Effector memory CD8-positive, alpha-beta T cell (primary cell): ENCODE measurements around the gene FARSB.
"Not testable (repeated sequence)": the region's sequence is repeated elsewhere in the genome, so short reads cannot be mapped to it uniquely, and the experiment has no call there.

Source experiments
- ATAC-seq: fragments of 150-1000 bp; cut with Tn5 transposase; replicated peaks from 2 replicates; pipeline ENCODE4 v1.10.0; 2021; ENCODE audit warnings: mild to moderate bottlenecking, moderate library complexity
- DNase-seq, 3 experiments: peaks; one replicate each; pipeline ENCODE4 v3.0.0; 2021
- H3K27ac Mint-ChIP-seq, 2 donors: one replicate each; pipeline ENCODE4 v1.8.0; 2022; ENCODE audit warnings: mild to moderate bottlenecking in 2 of 2, mixed read lengths in 2 of 2, moderate library complexity in 2 of 2
- H3K27me3 Mint-ChIP-seq, 2 donors: one replicate each; pipeline ENCODE4 v1.8.0; 2022; ENCODE audit warnings: mixed read lengths in 2 of 2
- H3K36me3 Mint-ChIP-seq: one replicate; pipeline ENCODE4 v1.8.0; 2022; ENCODE audit warnings: mild to moderate bottlenecking, moderate library complexity, mixed read lengths; ENCODE audit not compliant: insufficient read depth
- H3K4me1 Mint-ChIP-seq, 2 donors: one replicate each; pipeline ENCODE4 v1.8.0; 2022; ENCODE audit warnings: low read depth in 2 of 2, mixed read lengths in 2 of 2
- H3K4me3 Mint-ChIP-seq, 2 donors: one replicate each; pipeline ENCODE4 v1.8.0; 2022; ENCODE audit warnings: mild to moderate bottlenecking in 2 of 2, mixed read lengths in 2 of 2, moderate library complexity in 2 of 2
- H3K9me3 Mint-ChIP-seq, 2 donors: one replicate each; pipeline ENCODE4 v1.8.0; 2022; ENCODE audit warnings: mixed read lengths in 2 of 2
- total RNA-seq, 9 experiments: gene quantifications; one replicate each; lab custom pipeline; 2026; lab: John Stamatoyannopoulos, UW

FARSB gene
- 19.5 to 105 (median 44.0) reads per million in 9 experiments for total RNA-seq

DNA sequence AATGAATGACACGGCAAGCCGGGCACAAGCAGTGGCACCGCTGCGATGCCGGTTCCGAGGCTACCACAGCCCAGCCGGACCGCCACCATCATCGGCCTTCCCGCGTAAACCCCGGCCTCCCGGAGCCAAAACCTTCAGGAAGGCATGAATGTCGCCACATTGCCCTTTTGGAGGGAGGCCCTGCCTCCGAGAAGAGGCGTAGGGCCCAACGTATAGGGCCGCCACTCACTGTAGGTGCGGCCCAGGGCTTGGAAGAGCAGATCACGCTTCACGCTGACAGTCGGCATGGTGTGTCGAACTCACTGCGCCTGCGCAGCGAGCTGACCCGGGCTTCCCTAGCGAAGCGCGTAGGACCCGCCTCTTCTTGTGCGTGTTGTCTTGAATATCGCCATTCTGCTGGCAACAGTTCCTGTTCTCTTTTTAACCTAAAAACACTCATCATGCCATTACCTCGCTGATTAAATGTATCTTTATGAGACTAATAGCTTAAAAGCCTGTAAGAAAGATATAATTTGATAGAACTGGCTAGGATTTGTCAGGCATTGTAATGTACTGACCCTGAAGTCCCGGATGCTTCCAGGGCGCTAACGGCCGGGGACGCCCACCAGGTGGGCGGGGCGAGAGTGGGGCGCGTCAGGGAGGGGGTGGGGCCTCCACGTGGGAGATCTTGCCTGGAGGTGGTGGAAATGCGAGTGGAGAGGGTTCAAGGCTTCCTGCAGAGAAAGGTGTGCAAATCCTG, at the start of gene FARSB:
FARSB (minus strand) TSS at position 306 of the 739 bp plus-strand sequence; CDS start at position 287, 19 bp downstream.
- peak; percentile 89 to 91 (median 90) for DNase-seq
- H3K4me1 Mint-ChIP-seq, result peaks cover 29 to 34% of the 10 kb centered on the region in 2 donors
- no peaks in the 10 kb centered on the region for H3K9me3 Mint-ChIP-seq
- ATAC-seq, result peak; percentile 91
- peak within 1 kb of the TSS; percentile 98 to 100 for H3K4me3 Mint-ChIP-seq
- H3K36me3 Mint-ChIP-seq, result peaks cover 17% of the 10 kb centered on the region
- H3K27me3 Mint-ChIP-seq, result no peaks in the 10 kb centered on the region
- peak within 1 kb of the TSS; percentile 99 for H3K27ac Mint-ChIP-seq

DNA sequence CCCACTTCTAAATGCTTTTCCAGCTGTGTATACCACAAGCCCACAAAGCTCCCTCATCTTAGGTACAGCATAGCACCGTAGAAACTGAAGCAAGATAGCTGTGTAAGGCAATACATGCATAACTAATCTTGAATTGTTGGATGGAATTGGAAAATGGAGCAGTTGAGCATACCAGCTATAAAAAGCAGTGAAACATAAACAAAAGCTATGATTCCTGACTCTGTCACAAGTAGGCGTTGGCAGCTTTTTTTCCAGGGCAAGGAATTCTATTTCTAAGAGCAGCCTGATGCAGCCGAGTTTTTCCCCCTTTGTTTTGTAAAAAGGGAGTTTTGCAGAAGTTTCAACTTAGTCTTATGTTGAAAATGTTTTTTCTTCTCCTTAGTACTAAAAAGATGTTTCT, 48.0 kb upstream of the FARSB start:
- Mint-ChIP-seq H3K27ac (no peak overlapping the region), H3K4me1 (peaks cover 13 to 17% of the 10 kb centered on the region in 2 donors), H3K27me3 (peaks cover 46 to 83% of the 10 kb centered on the region in 2 donors), H3K4me3 (no peak overlapping the region), H3K9me3 (no peaks in the 10 kb centered on the region), H3K36me3 (no peaks in the 10 kb centered on the region)
- no peak for DNase-seq
- ATAC-seq, result no peak

- Mint-ChIP-seq H3K4me1 (peaks cover 11 to 17% of the 10 kb centered on the region in 2 donors), H3K36me3 (no peaks in the 10 kb centered on the region), H3K4me3 (no peak overlapping the region), H3K27me3 (peaks cover 44 to 86% of the 10 kb centered on the region in 2 donors), H3K27ac (no peak overlapping the region), H3K9me3 (no peaks in the 10 kb centered on the region)
- DNase-seq (no peak), ATAC-seq (no peak)
Measured at GRCh38 chr2:222703091-222703490, 47.2 kb upstream of the FARSB start.

DNA sequence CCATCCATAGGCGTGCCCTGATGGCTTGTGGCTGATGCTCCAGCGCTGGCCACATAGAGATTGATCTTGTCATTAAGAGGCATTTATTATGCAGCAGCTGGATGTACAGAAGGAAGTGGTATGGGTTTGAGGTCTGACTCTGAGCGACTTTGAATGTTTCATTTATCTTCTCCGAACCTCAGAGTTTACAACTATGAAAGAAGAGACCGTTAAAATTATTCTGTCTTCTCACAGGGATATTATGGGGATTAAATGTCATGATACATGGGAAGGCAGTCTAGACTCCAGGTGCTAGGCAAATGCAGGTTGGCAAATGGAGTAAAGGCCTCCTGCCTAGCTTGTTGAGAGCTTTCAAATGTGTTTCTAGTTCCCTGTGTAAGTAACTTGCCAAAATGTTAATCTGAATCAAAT, 45.8 kb upstream of the FARSB start:
- Mint-ChIP-seq H3K27ac (no peak overlapping the region), H3K36me3 (no peaks in the 10 kb centered on the region), H3K4me3 (peak overlapping the region; percentile 17 to 24), H3K27me3 (peaks cover 32 to 80% of the 10 kb centered on the region in 2 donors), H3K4me1 (peaks cover 11 to 13% of the 10 kb centered on the region in 2 donors), H3K9me3 (no peaks in the 10 kb centered on the region)
- ATAC-seq, result peak; percentile 82
- peak in 1 of 3 experiments; percentile 0 for DNase-seq

- peak overlapping the region; percentile 17 to 24 for H3K4me3 Mint-ChIP-seq
- DNase-seq (no peak), ATAC-seq (no peak)
- H3K9me3 Mint-ChIP-seq, result no peaks in the 10 kb centered on the region
- peaks cover 32 to 80% of the 10 kb centered on the region in 2 donors for H3K27me3 Mint-ChIP-seq
- no peaks in the 10 kb centered on the region for H3K36me3 Mint-ChIP-seq
- H3K4me1 Mint-ChIP-seq, result peaks cover 11 to 13% of the 10 kb centered on the region in 2 donors
- no peak overlapping the region for H3K27ac Mint-ChIP-seq
Measured at GRCh38 chr2:222701233-222701632, 45.3 kb upstream of the FARSB start.

- no peak overlapping the region for H3K27ac Mint-ChIP-seq
- ATAC-seq, result no peak
- no peak for DNase-seq
- H3K4me1 Mint-ChIP-seq, result peaks cover 11 to 13% of the 10 kb centered on the region in 2 donors
- H3K9me3 Mint-ChIP-seq, result no peaks in the 10 kb centered on the region
- peaks cover 27 to 52% of the 10 kb centered on the region in 2 donors for H3K27me3 Mint-ChIP-seq
- H3K4me3 Mint-ChIP-seq, result no peak overlapping the region
- H3K36me3 Mint-ChIP-seq, result no peaks in the 10 kb centered on the region
Measured at GRCh38 chr2:222698276-222698675, 42.4 kb upstream of the FARSB start.

- peaks cover 6 to 28% of the 10 kb centered on the region in 2 donors for H3K27me3 Mint-ChIP-seq
- H3K4me3 Mint-ChIP-seq, result no peak overlapping the region
- DNase-seq (no peak), ATAC-seq (no peak)
- H3K4me1 Mint-ChIP-seq, result no peaks in the 10 kb centered on the region
- H3K27ac Mint-ChIP-seq, result no peak overlapping the region
- H3K36me3 Mint-ChIP-seq, result no peaks in the 10 kb centered on the region
- H3K9me3 Mint-ChIP-seq, result no peaks in the 10 kb centered on the region
Measured at GRCh38 chr2:222693837-222694236, 37.9 kb upstream of the FARSB start.

DNA sequence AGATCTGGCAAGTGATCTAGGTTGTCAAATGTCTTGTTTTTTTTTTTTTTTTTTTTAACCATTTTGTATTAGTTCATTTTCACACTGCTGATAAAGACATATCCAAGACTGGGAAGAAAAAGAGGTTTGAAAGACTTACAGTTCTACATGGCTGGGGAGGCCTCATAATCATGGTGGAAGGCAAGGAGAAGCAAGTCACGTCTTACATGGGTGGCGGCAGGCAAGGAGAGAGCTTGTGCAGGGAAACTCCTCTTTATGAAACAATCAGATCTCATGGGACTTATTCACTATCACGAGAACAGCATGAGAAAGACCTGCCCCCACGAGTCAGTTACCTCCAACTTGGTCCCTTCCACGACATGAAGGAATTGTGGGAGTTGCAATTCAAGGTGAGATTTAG, 37.5 kb upstream of the FARSB start:
- H3K27ac Mint-ChIP-seq, ATAC-seq, H3K36me3 Mint-ChIP-seq: not testable (repeated sequence)

DNA sequence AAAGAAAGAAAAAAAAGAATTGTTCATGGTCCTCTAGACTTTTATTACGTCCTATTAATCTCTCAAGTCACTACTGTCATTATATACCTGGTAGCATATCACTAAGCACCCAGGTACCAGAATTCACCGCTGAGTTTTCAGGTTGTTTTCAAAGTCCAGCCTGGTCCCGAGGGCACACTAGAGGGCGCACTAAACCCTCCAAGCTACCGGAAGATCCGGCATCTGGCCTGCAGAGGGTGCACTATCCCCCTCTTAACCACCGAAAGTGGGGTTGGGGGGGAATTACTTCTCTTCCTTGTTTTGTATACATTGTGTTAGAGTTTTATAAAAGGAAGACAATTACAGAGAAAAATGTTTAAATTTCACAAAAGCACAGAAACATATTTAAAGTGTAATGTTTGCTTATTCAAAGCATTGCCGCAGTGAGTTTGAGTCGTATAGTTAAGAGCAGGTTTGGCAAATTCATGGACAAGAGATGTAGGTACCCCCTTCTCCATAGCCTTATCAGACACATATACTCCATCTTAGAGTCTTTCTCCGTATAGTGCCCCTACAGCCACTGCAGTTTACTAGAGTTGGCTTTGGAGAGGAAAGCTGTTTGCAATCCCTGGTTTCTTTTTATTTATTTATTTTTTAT, 34.8 kb upstream of the FARSB start:
- H3K9me3 Mint-ChIP-seq, result no peaks in the 10 kb centered on the region
- peak; percentile 98 for ATAC-seq

More for the DNA sequence above, 37.5 kb upstream of the FARSB start:
- peaks cover 8 to 23% of the 10 kb centered on the region in 2 donors for H3K27me3 Mint-ChIP-seq
- H3K9me3 Mint-ChIP-seq, DNase-seq, H3K4me1 Mint-ChIP-seq, H3K4me3 Mint-ChIP-seq: not testable (repeated sequence)

DNA sequence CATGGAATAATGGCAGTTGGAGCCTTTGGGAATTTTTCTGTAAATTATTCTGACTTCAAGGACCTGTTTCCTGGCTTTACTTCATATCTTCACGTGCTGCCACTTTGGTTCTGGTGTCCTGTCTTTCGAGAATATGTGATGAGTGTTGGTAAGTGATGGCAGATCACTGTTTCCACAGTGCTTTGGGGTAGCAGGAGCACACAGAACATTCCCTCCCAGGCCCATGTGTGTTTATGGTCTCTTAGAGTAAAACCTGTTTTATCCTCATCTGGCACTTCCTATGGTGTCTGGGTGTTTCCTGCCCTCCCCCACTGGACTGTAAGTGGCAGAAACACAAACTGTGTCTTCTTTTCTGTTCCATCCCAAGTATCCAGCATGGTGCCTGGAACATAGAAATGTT, 33.4 kb upstream of the FARSB start:
- Mint-ChIP-seq H3K4me1 (no peaks in the 10 kb centered on the region), H3K27ac (no peak overlapping the region), H3K36me3 (no peaks in the 10 kb centered on the region), H3K4me3 (no peak overlapping the region), H3K9me3 (no peaks in the 10 kb centered on the region), H3K27me3 (peaks cover 13 to 18% of the 10 kb centered on the region in 2 donors)
- no peak for DNase-seq
- ATAC-seq, result no peak

More for the DNA sequence above, 34.8 kb upstream of the FARSB start:
- peak; percentile 65 to 68 (median 68) for DNase-seq
- Mint-ChIP-seq H3K27ac (no peak overlapping the region), H3K4me1 (no peaks in the 10 kb centered on the region), H3K36me3 (no peaks in the 10 kb centered on the region), H3K27me3 (peaks cover 7 to 18% of the 10 kb centered on the region in 2 donors), H3K4me3 (no peak overlapping the region)

GRCh38 chr2:222688917-222689316, 33.0 kb upstream of the FARSB start:
- H3K27me3 Mint-ChIP-seq, result peaks cover 13 to 18% of the 10 kb centered on the region in 2 donors
- H3K27ac Mint-ChIP-seq, result no peak overlapping the region
- ATAC-seq, result no peak
- no peaks in the 10 kb centered on the region for H3K36me3 Mint-ChIP-seq
- H3K4me3 Mint-ChIP-seq, result no peak overlapping the region
- H3K9me3 Mint-ChIP-seq, result no peaks in the 10 kb centered on the region
- H3K4me1 Mint-ChIP-seq, result no peaks in the 10 kb centered on the region
- DNase-seq, result no peak

GRCh38 chr2:222686086-222686750, 30.3 kb upstream of the FARSB start:
- DNase-seq (no peak), ATAC-seq (no peak)
- Mint-ChIP-seq H3K27ac (no peak overlapping the region), H3K36me3 (no peaks in the 10 kb centered on the region), H3K27me3 (peaks cover 28 to 36% of the 10 kb centered on the region in 2 donors), H3K4me3 (no peak overlapping the region), H3K4me1 (no peaks in the 10 kb centered on the region), H3K9me3 (no peaks in the 10 kb centered on the region)

GRCh38 chr2:222683805-222684204, 27.9 kb upstream of the FARSB start:
- H3K36me3 Mint-ChIP-seq, result no peaks in the 10 kb centered on the region

More at GRCh38 chr2:222683805-222684204, 27.9 kb upstream of the FARSB start:
- H3K27ac Mint-ChIP-seq, result no peak overlapping the region
- H3K9me3 Mint-ChIP-seq, result no peaks in the 10 kb centered on the region
- peaks cover 49 to 52% of the 10 kb centered on the region in 2 donors for H3K27me3 Mint-ChIP-seq
- H3K4me1 Mint-ChIP-seq, result no peaks in the 10 kb centered on the region
- H3K4me3 Mint-ChIP-seq, result no peak overlapping the region
- no peak for DNase-seq
- ATAC-seq, result no peak
